NAMALWA (cell line): Measurements from ENCODE around the gene FAM107A.

Experiments used
- DNase-seq: peaks from one replicate; pipeline ENCODE4 v3.0.0-alpha.2; 2015; ENCODE audit warnings: low spot score

The FAM107A gene, protein sequence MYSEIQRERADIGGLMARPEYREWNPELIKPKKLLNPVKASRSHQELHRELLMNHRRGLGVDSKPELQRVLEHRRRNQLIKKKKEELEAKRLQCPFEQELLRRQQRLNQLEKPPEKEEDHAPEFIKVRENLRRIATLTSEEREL

DNA sequence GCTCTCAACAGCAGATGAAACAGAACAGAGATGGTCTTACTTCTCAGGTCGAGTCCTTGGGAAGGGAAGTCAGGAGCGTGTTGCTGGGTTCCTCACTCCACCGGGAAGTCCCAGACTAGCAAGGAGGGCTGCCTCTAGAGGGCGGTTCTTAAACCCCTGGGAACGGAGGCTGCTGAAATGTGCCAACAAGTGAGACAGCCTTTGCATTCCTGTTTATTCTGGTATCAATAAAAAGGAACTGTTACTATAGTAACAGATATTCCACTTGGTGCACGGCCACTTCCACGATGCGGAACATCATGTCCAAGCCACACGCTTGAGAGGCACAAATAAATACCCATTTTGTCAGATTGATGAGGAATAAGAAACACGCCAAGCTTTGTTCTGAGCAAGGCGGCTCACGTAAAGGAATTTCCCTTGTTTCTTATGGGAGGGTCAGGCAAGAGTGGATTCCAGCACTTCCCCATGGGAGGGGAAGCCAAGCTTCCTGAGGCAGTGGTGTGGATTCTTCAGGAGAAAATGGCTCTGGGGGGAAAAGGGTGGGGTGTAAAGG lies at the start of gene FAM107A:
Gene FAM107A (minus strand): TSS at position 123 of the 553 bp plus-strand sequence. CDS start 7,531 bp downstream, outside the sequence.
- DNase-seq, result no peak

DNA sequence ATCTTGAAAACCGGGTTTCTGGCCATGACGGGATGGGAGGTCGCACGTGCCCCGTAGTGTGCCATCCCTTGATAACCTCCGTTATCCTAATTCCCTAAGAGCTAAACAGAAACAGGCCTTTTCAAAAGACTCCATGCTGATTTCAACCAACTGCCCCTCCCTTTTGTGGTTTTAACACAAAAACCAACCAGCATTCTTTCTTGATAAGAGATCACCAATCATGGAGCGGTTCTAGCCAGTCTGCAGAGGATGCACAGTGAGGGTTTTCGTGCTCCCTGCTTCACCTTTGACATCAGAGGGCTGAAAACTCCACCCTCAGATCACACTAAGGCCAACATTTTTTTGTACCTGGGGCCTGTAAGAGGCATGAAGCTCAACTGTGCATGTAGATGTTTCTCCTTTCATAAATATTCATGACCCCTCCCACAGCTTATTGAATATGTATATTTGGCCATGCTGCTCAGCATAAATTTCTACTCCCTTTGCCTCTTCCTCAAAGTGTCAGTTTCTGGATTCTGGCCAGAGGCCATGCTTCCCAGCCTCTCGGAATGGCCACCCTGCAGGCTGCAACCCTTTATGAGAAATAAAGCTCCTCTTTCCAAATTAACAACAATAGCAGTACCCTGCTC lies 48.1 kb upstream of the FAM107A start:
- no peak for DNase-seq

DNA sequence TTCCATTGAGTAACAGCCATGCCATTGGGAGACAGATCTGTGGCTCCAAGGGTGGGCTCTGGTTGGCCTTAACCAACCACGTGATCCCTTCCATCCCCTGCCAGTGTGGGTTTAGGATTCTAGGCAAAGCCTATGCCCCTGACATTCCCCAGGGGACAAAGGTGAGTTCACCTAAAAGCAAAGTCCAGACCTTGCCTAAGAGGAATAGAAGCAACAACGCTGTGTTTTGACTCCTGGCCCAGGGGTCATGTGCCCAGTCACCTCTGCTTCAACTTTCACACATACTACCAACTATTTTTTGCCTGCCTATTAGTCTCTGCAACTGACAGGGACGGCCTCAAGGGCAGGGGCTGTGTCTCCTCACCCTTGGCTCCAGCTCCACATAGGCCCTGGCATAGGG lies 47.4 kb upstream of the FAM107A start:
- DNase-seq, result no peak

DNA sequence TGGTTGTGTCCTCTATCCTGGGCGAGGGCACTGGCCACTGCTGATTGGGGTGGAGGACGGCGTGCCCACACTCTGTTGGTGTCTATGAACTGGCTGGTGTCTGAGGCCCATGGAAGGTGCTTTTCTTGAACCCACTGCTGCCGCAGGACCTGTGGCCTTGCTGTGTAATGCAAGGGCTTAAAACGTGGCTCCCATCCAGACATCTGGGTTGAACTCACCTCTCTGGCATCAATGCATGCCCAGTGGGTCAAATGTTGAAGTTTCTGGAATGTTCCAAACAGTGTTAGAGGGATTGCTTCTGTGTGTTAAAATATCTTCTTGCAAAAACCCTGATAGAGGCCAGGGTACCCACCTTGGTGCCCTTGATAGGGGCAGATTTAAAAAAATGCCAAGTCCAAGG lies 46.8 kb upstream of the FAM107A start:
- DNase-seq, result no peak

DNA sequence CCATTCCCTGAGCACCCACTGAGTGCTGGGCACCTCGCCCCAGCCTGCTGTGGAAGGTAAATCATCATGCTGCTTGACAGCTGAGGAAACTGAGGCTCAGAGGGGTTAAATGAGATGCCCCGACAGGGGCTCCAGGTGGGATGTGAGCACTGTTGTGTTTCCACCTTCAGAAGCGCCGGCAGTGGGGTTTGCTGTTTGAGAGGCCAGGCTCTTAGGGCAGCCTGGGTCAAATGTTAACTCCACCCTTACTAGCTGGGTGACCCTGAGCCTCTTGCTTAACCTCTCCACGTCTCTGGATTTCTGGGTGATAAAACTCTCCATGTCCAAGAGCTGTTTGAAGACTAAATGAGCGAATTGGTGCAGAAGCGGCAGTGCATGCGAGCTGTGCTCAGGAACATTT lies 46.3 kb upstream of the FAM107A start:
- no peak for DNase-seq

DNA sequence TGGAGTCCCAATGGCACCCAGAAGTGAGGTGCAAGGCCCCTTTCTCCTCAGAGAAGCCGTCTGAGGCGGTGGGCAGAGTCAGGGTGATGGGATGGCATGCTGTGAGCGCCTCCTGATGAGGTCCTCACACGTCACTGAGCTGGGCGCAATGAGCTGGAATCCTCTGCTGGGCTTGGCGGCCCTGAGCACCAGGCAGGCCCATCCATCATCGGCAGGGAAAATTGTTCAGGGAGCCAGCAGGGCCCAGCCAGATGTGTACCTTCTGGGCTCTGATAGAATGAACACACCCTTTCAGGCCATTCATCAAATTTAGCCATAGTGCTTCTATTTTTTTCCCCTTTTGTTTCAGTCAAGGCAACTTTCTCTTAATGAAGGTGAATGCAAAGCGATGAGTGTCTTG lies 45.7 kb upstream of the FAM107A start:
- no peak for DNase-seq

DNA sequence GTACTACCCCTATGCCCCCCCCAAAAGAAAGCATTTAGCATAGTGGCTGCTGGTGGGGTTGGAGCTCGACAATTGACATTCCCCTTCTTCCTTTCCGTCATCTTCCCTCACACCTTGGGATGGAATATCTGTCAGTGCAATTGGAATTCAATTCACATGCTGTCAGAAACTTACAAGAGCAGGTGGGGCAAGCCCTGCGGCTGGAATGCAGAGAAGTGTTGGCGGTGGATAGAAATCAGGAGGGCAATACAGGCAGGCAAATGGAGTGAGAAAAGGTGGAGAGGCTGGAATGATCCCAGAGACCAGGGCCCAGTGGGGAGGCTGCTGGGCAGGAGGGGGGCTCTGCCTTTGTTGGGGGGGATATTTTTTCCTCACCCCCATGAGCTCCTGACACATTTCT lies 45.2 kb upstream of the FAM107A start:
- no peak for DNase-seq

DNA sequence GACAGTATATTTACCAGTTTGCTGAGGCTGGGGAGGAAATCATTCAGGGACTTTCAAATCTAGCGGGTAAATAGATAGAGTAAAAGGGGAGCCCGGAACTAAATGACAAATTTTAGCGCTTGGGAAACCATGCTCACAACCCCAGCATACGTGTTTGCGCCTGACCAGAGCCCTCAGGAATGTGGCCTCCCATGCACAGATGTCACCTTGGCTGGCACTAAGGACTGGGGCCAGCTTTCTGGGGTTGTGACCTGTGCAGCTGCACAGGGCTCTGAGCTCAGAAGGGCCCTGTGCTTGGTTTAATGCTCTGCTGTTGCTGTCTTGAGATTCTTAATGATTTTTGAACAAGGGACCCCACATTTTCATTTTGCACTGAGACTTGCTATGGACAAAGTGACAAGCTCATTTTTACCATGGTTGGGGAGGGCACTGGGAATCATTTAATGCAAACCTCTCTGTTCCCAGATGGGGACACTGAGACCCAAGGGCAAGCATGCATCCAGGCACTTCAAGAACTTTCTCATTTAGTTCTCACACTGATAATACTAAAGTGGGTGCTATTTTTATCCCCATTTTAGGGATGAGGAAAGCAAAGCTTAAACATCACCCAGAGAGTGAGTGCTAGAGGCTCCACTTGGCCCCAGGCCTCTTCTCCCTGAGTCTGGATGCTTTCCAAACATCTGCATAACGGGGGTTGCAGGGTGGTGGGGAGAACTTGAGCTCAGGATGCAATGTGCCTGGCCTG lies 44.1 kb upstream of the FAM107A start:
- no peak for DNase-seq

DNA sequence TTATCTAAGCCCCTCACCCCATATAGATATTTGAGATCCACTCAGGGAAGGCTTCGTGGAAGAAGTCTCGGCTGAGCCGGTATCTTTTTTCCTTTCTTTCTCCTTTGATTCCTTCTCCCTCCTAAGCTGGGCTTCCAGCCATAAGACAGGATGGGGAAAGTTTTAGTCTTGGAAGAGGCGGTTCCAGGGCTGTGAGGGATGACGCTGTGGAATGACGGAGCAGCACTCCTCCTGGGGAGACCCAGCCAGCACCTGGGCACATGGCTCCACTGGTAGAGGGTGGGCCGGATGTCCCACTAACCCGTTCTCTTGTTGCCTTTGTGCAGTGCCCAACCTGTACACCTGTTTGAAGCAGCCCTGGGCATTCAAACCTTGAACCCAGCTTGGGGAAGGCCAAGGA lies 43.2 kb upstream of the FAM107A start:
- no peak for DNase-seq

DNA sequence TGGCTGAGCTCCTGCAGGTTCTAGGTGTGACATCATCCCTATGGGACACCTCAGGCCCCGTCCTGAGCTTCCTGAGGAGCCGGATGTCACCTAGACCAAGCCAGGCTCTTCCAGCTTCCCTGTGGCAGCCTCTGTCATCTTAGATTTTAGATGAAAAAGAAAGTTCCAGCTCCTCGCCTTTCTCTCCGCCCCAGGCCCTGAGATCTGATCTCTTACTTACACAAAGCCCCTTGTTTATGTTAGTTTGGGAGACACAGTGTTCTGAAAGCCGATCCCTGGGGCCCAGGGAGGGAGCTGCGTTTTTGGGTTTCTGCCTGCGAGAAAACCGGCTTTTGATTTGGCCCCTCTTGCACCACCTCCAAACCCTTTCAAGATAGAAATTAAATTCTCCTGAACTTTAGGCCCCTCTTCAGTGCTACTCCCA lies 40.2 kb upstream of the FAM107A start:
- no peak for DNase-seq

DNA sequence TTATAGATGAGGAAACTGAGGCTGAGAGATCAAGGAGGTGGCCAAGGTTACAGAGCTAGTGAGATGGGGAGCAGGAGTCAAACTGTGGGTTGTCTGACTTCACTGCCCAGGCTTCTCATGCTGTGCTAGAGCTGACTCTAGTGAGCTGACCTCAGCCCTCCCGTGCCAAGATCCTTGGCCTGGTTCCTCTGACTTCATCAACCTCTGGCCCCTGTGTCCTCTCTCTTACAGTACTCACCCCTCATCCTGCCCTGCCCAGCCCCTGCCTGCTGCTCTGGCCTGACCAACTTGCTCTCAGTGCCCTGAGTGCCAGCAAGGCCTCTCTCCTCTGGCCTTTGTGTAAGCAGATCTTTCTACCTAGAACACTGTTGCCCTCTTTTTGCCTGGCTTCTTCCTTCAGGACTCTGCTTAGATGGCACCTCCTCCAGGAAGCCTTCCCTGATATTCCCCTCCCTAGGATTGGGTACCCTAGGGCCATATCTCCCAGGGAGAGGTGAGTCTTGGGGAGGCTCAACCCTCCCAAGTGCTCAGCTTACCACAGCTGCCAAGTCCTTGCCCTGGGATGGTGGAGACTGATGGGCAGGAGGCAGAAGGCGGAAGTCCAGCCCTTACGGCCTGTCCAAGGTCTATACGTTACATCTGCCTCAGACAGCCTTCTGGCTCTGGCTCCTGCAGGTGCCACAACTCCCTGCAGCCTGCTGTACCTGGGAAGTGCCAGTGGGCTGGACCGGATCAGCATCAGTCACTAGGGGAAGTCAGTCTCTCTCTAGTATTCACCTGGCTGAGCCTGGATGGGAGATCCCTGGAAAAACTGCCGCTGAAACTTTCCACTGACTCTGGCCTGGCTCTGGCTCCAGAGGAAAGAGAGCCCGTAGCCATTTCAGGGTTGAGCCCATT lies 36.3 kb upstream of the FAM107A start:
- no peak for DNase-seq

DNA sequence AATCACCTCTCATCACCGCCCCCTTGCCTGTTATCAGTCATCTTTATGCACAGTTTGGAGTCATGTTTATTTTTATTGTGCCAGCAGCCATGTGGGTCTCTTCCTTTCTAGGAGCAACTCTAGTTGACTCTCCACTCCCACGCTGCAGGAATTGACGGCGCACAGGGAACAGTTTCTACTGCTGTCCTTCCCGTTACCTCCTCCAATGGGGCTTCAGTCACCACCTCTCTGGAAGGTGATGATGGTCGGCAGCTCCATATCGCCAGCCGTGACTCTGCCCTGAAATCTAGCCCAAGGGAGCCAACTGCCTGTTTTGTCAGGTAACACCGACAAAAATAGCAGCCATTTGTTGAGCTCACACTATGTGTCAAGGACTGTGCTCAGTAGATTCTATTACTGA lies 35.6 kb upstream of the FAM107A start:
- DNase-seq, result no peak

DNA sequence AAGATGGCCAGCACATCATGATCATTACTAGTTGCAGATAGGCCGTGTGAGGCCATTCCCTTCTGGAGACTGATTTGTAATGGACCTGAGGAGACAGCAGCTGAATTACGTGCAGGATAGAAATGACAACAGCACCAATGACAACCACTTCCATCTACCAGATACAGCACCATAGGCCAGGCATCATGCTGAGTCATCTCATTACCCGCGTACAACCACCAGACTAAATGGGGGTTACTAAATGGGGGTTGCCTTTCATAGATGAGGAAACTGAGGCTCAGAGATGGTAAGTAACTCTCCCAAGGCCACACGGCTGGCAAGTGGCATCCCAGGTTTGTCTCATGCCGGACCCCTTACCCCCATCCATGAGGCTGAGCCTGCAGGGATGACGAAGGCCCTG lies 32.8 kb upstream of the FAM107A start:
- no peak for DNase-seq

DNA sequence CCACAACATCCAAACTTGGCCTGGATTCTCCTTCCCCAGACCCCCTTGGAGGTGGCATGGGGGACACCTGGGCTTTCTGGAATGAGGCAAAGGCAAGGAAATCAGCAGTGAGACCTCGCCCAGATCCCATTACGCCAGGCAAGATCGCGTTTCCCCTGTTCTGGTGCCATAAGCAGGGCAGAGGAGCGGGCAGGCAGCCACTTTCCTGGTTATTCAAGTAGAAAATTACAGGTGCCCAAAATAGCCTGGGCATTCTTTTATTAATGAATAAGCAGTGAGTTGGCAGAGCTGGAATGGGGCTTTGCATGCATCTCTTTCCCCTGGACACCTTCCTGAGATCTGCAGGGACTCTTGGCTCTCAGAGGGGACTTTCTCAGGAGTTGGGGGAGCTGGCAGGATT lies 31.5 kb upstream of the FAM107A start:
- no peak for DNase-seq

DNA sequence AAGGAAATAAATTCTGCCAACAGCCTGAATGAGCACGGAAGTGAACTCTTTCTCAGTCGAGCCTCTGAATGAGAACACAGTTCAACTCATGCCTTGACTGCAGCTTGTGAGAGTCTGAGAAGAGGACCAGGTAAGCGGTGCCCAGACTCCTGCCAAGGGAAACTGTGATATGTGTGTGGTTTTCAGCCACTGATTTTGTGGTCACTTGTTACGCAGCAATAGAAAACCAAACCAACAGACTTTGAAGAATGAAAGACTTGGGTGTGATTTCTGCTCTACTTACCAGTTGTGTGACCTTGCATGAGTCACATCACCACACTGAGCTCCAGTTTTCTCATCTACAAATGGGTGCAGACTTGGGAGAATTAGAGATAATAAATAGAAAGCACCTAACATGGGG lies 30.6 kb upstream of the FAM107A start:
- DNase-seq, result no peak

DNA sequence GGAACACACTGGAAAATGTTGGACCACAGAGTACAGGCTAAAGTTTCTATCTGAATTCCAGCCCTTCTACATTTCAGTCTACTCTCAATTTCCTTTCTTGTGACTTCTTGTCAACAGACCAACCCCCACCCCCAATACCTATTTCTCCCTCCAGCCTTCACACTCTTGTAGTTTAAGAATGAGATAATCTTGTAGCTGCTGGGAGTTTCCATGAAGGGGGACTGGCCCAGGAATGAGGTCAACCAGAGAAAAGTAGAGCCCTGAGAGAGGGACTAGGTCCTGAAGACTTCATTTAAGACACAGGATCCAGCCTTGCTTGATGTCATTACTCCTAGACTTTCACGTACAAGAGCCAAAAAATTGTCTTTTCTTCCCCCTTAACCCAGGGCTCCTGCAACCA lies 29.5 kb upstream of the FAM107A start:
- no peak for DNase-seq

DNA sequence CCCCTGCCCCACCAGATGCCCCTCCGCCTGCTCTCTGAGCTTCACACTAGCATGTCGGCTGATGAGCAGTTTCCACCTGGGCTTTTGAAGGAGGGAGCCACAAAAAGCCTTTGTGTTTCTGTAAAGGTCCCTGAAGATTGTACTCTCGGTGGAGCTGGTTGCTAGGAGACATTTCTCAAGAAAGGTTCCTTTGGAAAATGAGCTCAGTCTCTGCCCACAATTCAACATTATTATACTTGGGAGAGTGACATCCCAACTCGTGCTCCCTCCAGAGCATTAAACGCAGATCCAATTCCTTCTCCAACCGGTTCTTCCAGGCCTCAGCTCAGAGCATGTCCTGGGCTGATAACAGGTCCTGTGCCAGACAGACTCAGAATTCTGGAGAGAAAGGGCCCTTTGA lies 26.8 kb upstream of the FAM107A start:
- no peak for DNase-seq

DNA sequence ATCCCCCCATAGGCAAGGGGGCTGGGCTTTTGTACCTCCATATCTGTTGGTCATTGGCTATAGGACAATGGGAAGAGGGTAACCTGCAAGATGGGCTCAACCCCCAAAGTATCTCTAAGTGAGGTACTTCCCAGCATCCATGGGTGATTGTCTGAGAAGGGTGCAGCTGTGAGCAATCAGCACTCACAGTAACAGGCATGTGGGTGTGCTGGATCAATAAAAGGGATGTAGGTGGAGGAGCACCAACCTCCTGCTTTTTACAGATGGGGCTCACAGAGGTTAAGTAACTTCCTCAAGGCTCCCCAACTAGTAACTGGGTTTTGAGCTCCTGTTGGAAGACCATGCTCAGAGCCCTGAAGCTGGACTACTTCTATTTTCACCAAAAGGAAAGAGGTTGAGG lies 26.4 kb upstream of the FAM107A start:
- no peak for DNase-seq

DNA sequence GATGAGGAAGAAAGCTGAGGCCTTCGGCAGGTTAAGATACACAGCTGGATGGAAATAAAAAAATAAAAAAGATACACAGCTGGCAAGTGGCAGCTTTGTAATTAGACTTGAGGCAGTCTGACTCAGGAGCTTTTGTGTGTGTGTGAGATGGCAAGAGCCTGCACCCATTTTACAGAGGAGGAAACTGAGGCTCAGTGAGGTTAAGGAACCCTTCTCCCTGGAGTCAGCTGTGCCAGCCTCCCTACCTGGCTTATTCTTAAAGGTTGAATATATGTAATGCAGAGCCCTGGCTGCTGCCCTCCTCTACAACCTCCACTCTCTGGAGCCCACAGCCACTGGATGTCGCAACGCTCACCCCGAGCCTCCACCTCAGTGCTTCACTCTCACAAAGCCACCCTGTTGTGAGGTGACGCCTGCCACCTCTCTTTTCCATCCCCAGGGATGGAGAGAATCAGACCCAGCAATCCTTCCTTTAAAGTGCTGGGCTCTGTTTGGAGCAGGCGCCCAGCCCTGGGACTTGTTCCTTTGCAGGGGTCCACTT lies 20.6 kb upstream of the FAM107A start:
- DNase-seq, result no peak

DNA sequence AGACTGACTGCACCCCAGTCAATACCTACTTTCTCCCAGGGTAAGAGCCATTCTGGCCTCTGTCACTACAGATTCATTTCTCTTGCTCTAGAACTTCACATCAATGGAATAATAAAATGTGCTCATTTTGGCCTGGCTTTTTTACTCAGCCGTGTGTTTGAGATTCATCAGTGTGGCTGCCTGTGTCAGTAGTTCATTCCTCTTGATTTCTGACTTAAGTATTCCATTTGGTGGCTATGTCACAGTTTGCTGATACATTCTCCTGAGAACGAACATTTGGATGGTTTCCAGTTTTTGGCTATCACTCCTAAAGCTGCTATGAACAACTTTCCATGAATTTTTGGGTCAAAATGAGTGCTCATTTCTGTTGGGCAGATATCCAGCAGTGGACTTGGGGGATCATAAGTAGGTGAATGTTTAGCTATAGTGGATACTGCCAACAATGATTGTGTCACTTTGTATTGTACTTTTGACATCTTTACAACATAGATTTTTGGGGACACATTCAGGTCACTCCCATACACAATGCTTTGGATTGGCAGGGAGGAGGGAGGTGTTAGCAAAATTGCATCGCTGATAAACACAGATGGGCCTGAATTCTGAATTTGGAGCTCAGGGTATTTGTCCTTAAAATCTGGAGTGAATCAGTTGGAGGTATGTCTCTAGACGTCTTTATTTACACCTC lies 19.8 kb upstream of the FAM107A start:
- no peak for DNase-seq

DNA sequence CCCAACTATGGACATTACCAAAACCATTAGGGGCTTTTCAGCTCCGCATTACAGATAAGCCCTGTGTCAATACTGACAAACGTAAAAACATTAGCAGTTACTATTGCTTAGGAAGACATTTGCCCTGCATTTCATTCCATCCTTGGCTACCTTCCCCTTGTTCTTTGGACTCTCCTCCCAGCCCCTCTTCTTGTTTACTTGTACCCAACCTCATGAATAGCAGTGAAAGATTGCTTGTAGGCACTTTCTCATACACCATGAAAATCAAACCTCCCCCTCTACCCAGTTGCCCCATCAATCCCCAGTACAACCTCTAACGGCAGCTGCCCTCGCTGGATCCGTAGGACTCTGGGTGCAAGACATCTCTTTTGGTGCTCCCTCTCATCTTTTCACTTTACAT lies 16.9 kb upstream of the FAM107A start:
- DNase-seq, result no peak
